ENCODE data around the gene NPTX1.

NPTX1 gene

GRCh38 chr17:80519091-80519781 is 42.8 kb upstream of the NPTX1 start:
- Histone ChIP-seq H3K4me1 (no peaks in the 10 kb centered on the region), H3K27me3 (ENCODE audit: control insufficient read depth, insufficient read depth, low read length) (no peaks in the 10 kb centered on the region), H3K9me3 (ENCODE audit: control insufficient read depth, low read length) (no peaks in the 10 kb centered on the region), H3K4me3 (ENCODE audit: low read depth, low read length) (no peak overlapping the region), H2AFZ (no peak overlapping the region), H3K9ac (no peak overlapping the region), H3K4me2 (ENCODE audit: low read length) (no peak overlapping the region), H3K79me2 (no peaks in the 10 kb centered on the region), H3K36me3 (ENCODE audit: control insufficient read depth, insufficient read depth, low read length) (no peaks in the 10 kb centered on the region), H3K27ac (peak overlapping the region; percentile 24)
- TF ChIP-seq CTCF (IDR thresholded peaks at IDR 0.05), result no peak

GRCh38 chr17:80518392-80518791 is 42.0 kb upstream of the NPTX1 start:
- H3K4me1 ChIP-seq, result no peaks in the 10 kb centered on the region
- no peak overlapping the region for H2AFZ ChIP-seq
- no peak overlapping the region for H3K4me2 ChIP-seq (ENCODE audit: low read length)
- H3K36me3 ChIP-seq (ENCODE audit: control insufficient read depth, insufficient read depth, low read length), result no peaks in the 10 kb centered on the region
- H3K4me3 ChIP-seq (ENCODE audit: low read depth, low read length), result no peak overlapping the region
- no peaks in the 10 kb centered on the region for H3K27me3 ChIP-seq (ENCODE audit: control insufficient read depth, insufficient read depth, low read length)
- H3K9ac ChIP-seq, result no peak overlapping the region
- H3K9me3 ChIP-seq (ENCODE audit: control insufficient read depth, low read length), result no peaks in the 10 kb centered on the region
- no peak for TF ChIP-seq CTCF (IDR thresholded peaks at IDR 0.05)
- no peak overlapping the region for H3K27ac ChIP-seq
- H3K79me2 ChIP-seq, result no peaks in the 10 kb centered on the region

GRCh38 chr17:80517641-80518040 is 41.2 kb upstream of the NPTX1 start:
- no peak overlapping the region for H3K4me3 ChIP-seq (ENCODE audit: low read depth, low read length)
- no peak overlapping the region for H2AFZ ChIP-seq
- H3K79me2 ChIP-seq, result no peaks in the 10 kb centered on the region
- H3K36me3 ChIP-seq (ENCODE audit: control insufficient read depth, insufficient read depth, low read length), result no peaks in the 10 kb centered on the region
- no peaks in the 10 kb centered on the region for H3K9me3 ChIP-seq (ENCODE audit: control insufficient read depth, low read length)
- no peak for TF ChIP-seq CTCF (IDR thresholded peaks at IDR 0.05)
- no peak overlapping the region for H3K9ac ChIP-seq
- H3K4me2 ChIP-seq (ENCODE audit: low read length), result no peak overlapping the region
- H3K27me3 ChIP-seq (ENCODE audit: control insufficient read depth, insufficient read depth, low read length), result no peaks in the 10 kb centered on the region
- no peaks in the 10 kb centered on the region for H3K4me1 ChIP-seq
- no peak overlapping the region for H3K27ac ChIP-seq

- Histone ChIP-seq H3K4me2 (ENCODE audit: low read length) (no peak overlapping the region), H3K79me2 (no peaks in the 10 kb centered on the region), H3K36me3 (ENCODE audit: control insufficient read depth, insufficient read depth, low read length) (no peaks in the 10 kb centered on the region), H3K27me3 (ENCODE audit: control insufficient read depth, insufficient read depth, low read length) (no peaks in the 10 kb centered on the region), H3K9me3 (ENCODE audit: control insufficient read depth, low read length) (no peaks in the 10 kb centered on the region), H2AFZ (no peak overlapping the region), H3K4me3 (ENCODE audit: low read depth, low read length) (no peak overlapping the region), H3K9ac (no peak overlapping the region), H3K4me1 (no peaks in the 10 kb centered on the region), H3K27ac (no peak overlapping the region)
- no peak for TF ChIP-seq CTCF (IDR thresholded peaks at IDR 0.05)
Measured at GRCh38 chr17:80516171-80516932, 39.9 kb upstream of the NPTX1 start.
